ENCODE results near the gene WDSUB1. TPM values are rescaled to one million over a fixed set of nuclear protein-coding genes. Genes with fewer than 3 reads are reported as not detected.
A peak's percentile ranks its signal among the peaks of the same experiment; 100 is the strongest.

The WDSUB1 gene
- total and polyA plus RNA-seq, 9 of the 15 experiments (the other 6 are each of a cell fraction or from before 2014, with no cell fraction given): 5.2 to 13.7 (median 9.4) TPM

GRCh38 chr2:159307942-159308341, 21.4 kb upstream of the WDSUB1 start (continued):
- TF ChIP-seq REST (IDR thresholded peaks at IDR 0.05; ENCODE audit: borderline replicate concordance) (no peak), REST (CRISPR knock-in tag; IDR thresholded peaks at IDR 0.05; ENCODE audit: low read depth) (no peak), ZNF274 (IDR thresholded peaks at IDR 0.05; ENCODE audit: borderline replicate concordance, low read depth, low read length) (no peak), ZNF639 (CRISPR knock-in tag; conservative IDR thresholded peaks at IDR 0.05 in 1 of 2, IDR thresholded peaks at IDR 0.05 in 1 of 2) (no peak), ZNF3 (CRISPR knock-in tag; IDR thresholded peaks at IDR 0.05) (no peak), ILK (tag; IDR thresholded peaks at IDR 0.05; ENCODE audit: borderline replicate concordance, low read depth) (no peak), GABPB2 (CRISPR knock-in tag; conservative IDR thresholded peaks at IDR 0.05) (no peak), NCOR1 (IDR thresholded peaks at IDR 0.05) (no peak), ZBTB12 (CRISPR knock-in tag; IDR thresholded peaks at IDR 0.05) (no peak), MBD1 (CRISPR knock-in tag; IDR thresholded peaks at IDR 0.05) (no peak), ZC3H11A (IDR thresholded peaks at IDR 0.05; ENCODE audit: low read depth, low read length) (no peak), C11orf30 (IDR thresholded peaks at IDR 0.05; ENCODE audit: low read depth) (peak; percentile 70), MAFG (tag; conservative IDR thresholded peaks at IDR 0.05) (peak; percentile 67), MAFF (IDR thresholded peaks at IDR 0.05; ENCODE audit: low read length) (peak; percentile 17; the same call in 1 of the 2 replicates), TGIF2 (CRISPR knock-in tag; IDR thresholded peaks at IDR 0.05) (no peak)

Measured in K562 (cell line).